ENCODE results near the gene SAG.

SAG gene

DNA sequence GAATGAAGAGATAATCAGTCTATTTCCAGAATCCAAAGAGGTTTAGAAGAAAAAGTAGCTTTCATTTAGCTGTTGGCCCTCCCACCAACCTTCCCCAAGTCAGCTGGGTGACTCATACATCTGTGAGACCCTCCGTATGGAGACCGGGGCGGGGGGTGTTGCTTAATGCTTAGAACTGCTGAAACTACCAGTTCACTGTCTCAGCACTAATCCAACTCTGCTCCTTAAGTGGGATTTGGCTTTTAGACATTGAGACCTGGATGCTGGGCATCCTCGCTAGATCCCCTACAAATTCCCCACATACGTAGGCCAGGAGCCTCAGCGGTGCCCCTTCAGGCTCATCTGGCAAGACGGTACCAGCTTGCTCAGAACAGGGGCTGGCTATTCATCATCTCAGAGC, at the start of gene SAG:
Gene SAG, plus strand, starts transcription at position 252 of the 400 bp plus-strand sequence. CDS start 1,374 bp downstream, outside the sequence.
- DNase-seq, result no peak

DNA sequence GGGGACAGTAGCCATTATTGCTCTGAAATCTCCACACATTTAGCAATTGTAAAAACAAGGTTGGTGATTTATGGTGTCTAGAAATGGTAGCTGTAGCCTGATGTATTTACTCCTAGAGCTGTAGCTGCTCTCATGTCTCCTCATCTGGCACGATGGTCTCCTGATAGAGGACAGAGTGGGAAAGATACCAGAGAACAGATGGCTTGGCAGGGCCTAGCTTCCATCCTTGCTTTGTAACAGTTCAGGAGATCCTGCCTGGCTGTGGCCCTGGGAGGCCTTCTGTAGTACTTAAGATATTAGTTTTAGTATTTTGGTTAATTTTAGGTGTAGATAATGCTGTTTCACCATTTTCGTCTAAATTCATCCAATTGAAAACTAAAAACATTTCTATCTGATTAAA, 49.4 kb upstream of the SAG start:
- no peak for DNase-seq

DNA sequence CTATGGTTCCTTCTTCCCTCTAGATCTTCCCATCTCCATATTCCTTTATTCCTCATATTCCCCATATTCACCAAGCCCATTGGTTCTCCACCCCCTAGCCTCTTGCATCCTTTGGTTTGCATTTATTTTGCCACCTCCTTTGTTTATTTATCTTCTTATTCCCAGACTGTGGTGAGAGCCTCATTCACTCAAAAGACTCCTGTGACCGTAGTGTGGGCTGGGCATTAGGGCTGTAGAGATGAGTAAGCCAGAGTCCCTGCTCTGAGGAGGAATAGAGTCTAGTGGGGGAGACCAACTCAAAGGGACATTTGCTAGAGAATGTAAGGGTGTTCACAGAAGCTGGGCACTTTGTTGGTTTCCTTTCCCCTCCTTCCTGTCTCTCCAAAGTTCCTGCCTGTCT, 47.9 kb upstream of the SAG start:
- no peak for DNase-seq

DNA sequence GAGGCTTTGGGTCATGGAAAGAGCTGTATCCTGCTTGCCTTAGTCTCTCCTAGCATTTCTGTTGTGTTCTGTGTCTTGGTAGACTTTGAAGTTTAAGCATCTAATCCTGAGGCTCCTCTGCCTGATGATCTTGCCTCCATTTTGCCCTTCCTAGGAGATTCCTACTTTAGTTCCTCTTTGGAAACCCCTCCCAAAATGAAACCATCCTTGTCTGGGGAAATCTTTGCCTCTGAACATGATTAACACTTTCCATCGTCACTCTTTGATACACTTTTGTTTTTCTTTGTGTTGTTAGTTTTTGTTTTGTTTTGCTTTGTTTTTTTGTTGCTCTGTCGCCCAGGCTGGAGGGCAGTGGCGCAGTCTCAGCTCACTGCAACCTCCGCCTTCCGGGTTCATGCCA, 47.0 kb upstream of the SAG start:
- no peak for DNase-seq

DNA sequence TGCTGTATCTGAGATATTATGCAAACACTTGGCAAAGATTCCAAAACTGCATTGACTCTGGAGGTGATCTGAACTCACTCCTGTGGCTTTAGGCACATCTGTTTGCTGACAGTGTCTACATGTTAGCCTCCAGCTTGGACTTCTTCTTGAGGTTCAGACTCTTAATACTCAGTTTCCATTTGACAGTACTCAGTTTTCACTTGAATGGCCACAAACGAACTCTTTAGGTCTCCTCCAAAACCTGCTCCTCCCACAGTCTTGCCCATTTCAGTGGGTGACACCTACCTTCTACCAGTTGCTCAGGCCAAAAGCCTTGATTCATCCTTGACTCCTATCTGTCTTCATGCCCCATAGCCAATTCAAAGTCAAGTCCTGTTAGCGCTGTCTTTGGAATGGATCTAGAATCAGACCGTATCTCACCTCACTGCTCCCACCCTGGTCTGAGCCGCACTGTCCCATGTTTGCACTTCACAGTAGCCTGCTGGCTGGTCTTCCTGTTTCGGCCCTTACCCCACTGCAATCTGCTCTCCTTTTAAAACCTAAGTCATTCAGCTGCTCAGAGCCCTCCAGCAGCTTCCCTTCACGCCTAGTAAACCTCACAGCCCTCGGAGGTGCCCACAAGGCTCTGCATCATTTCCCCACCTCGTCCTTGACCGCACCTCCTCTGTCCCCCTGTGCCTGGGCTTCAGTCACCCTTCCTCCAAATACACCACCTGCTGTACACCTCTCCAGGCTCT, 45.6 kb upstream of the SAG start:
- no peak for DNase-seq

DNA sequence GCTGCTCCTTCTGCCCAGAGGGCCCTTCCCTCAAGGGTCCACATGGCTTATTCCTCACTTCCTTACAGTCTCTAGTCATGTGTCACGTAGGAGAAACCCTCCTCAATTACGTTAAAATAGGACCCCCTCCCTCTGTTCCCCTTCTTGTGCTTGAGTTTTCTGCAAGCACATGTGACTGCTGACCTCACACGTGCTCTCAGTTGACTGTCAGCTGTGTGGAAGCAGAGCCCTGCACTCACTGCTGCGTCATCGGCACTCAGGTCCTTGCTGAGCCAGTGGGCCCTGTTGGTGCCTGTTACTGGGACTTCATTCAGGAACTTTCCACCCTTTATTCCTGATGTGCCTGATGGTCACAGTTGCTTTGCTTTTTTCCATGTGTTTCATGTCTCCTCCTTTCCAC, 45.1 kb upstream of the SAG start:
- DNase-seq, result no peak

DNA sequence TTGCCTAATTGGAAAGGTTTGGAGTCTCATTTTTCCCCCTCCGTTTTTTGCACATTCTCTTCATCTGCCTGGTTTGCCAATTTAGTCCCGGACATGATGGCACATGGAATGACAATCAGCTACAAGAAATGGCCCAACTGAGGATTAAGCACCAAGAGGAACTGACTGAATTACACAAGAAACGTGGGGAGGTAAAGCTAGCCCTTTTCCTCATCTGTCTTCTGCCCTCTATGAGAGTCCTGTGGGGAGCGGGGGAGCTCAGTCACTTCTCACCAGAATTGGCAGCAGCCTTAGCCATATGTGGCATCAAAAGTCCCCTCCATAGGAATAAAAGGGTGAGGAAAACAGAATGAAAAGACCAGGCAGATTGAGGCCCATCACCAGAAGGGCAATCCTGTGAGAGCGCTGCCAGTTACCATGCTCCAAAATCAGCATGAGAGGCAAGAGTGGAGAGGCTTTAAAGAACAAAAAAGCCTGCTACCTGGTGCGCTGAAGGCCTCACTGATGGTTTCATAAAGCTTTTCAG, 44.5 kb upstream of the SAG start:
- no peak for DNase-seq

DNA sequence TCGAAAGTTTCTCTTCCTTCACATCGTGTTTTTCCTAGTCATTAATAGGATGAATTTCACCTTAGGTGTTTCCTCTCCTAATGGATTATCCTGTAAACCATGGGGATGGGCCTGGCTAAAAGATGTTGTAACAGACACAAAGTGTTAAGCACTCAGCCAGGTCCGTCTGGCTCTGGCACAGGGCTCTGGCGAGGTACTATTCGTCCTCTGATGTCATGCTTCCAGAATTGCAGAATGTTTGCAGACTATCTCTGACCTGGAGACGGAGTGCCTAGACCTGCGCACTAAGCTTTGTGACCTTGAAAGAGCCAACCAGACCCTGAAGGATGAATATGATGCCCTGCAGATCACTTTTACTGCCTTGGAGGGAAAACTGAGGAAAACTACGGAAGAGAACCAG, 42.9 kb upstream of the SAG start:
- DNase-seq, result no peak

DNA sequence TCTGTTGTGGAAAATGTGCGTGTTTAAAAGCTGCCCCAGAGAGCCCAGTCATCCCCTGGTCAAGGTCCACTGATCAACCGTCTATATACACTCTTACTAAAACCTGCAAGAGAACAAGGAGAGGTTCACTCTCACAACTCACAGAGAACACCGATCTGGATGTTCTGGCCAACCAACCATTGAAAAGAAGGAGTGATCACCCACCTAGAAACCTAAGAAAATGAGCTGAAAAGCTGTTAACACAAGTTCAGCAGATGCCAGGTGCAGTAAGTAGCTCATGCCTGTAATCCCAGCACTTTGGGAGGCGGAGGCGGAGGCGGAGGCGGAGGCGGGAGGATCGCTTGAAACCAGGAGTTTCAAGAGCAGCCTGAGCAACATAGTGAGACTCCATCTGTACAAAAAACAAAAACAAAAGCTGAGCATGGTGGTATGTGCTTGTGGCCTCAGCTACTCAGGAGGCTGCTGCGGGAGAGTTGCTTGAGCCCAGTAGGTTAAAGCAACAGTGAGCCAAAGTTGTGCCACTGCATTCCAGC, 41.7 kb upstream of the SAG start:
- no peak for DNase-seq

DNA sequence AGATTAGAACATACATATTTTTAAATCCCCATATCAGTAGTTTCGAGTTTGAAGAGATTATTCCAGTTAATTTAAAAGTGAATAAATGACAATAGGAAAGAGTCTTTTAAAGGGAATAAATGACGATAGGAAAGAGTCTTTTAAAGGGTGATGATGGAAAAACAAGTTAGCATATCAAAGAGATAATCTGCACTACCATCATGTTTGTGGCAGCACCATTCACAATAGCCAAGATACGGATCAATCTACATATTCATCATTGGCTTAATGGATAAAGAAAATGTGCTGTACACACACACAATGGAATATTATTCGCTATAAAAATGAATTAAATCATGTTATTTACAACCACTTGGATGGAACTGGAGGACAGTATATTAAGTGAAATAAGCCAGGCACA, 41.1 kb upstream of the SAG start:
- no peak for DNase-seq

DNA sequence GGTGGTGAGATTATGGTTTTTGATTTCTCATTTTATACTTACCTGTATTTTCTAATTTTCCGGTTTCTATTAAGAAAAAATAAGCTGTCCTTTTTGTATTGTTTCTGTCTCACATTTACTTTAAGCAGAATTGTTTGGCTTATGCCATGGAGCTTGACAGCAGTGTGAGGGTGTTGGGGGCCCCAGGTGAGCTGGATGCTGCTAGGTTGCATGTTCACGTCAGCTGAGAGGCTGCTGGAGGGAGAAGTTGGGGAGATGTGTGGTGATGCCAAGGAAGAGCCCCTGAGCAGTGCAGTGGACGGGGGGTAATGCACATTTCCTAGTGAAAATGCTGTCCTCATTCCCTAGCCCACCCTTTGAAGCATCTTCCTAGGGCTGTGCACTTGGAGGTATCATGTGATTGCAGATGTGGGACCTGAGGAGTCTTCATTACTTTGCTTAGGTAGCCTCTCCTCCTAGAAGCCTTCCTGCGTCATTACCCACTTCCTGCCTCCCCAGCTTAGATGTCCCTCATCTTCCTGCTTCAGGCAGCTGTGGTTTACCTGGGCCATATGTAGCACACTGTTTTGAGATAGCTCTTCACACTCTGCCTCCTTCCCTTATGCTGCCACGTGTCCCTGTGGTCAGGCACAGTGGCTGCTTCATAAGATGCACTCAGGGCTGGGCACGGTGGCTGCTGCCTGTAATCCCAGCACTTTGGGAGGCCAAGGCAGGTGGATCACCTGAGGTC, 39.9 kb upstream of the SAG start:
- DNase-seq, result no peak

DNA sequence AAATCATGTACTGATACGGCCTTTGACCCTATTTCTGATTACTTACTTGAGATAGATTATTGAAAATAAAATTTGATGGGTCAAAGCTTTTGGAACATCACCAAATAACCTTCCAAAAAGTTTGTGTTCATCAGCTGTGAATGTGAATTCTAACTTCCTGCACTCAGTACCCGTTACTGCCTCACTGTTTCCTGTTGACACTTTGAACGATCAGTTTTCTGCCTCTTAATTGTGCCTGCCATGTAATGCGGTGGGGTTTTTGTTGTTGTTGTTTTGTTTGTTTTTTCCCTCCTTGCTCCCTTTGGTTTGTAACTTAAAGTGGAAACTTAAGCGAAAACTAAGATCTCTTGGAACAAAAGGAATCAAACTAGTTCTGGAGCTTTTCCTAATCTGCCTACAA, 37.2 kb upstream of the SAG start:
- no peak for DNase-seq

DNA sequence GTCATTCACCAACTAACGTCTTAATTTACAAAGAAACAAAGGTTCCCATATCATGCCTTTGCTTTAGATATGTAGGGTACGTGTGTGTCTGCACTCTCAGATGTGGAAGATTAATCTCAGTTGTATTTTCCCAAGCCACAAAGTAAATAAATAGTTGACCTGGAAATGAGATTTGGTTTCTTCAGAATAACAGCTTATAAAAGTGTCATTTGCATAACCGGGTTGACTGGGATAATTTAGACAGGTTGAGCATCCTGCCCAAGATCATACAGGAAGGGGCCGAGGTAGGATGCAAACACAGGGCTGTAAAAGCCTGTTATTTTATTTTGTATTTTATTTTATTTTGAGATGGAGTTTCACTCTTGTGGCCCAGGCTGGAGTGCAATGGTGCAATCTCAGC, 36.7 kb upstream of the SAG start:
- DNase-seq, result no peak

DNA sequence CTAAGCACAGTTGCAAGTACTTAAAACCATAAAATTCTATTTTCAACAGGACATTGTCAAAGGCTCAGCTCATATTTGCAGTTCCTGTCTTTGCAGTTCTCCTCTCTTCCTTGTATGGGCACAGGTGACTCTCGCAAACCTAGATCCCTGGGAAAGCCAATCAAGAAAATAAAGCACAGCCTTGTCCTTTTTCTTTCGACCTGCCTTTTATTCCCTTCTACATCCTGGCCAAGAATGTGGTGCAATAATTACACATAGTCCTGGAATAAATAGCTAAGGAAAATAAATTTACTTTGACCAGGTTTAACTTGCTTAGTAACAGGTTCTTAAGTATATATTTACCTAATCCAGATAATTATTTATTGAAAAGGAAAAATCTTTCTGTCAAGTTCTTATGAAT, 35.9 kb upstream of the SAG start:
- DNase-seq, result no peak

DNA sequence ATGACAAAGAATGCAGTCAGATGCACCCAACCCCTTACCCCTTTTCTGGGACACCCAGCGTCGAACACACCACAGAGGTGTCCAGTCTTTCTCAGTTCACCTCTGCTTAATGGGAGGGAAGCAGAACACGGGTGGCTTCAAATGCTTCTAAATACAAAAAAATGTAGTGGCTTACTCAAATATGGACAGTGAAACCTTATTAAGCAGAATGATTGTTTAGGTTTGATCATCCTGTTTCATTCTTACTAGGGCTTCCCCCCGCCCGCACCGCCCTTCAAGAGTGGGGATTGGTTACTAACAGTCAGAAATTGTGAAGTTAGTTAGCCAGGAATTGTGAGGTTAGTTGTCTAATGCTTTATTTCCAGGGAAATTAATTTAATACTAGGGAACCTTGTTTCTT, 34.5 kb upstream of the SAG start:
- no peak for DNase-seq

DNA sequence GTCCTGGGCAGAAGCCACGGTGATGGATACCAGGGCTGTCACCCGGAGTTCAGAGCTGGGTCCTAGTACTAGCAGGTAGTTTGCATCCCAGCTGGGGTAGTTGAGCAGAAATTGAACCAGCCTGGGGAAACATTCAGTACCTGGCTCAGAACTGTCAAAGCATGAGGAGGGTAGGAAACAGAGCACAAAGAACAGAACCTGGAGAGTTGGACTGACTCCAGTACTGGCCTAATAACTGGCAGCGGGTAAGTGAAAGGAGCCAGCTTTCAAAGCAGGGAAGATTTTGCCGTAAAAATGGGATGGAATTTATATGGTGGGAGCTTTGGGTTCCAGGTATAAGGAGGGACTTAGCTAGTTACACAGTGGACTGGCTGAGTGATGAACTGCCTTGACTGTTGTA, 32.4 kb upstream of the SAG start:
- no peak for DNase-seq

DNA sequence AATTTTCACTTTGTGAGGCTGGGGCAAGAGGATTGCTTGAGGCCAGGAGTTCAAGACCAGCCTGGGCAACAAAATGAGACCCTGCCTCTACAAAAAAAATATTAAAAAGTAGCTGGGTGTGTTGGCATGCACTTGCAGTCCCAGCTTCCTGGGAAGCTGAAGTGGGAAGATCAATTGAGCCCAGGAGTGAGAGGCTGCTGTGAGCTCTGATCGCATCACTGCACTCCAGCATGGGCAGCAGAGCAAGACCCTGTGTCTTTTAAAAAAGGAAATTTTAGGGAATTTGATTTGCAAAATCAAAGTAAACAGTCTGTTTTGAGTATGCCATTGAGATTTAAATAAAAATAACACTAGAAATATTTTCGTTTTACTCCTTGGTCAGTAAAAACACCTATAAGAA, 28.7 kb upstream of the SAG start:
- no peak for DNase-seq

DNA sequence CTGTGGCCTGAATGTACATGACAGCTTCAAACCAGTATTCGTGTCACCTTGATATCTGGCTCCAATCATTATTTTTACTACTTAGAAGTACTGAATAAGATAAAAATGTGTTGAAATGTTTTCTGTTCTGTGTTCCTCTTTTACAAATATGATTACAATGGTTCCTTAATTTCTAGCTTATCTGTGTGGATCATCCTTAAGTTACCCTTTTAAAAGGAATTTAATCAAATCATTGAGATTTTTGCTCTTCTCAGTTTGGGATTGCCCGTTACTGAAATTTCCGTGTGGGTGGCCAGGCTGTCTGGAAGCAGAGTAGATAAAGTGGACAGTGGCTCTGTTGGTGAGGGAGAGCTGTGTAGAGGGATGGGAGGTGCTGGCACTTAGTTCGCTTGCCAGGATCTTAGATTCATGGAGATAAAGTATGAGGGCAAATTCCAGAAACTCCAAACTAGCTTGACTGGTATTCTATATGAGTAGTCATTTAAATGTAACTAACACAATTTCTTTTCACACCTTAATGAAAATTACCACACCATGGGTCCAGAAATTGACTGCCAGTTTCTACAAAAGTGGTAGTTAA, 27.4 kb upstream of the SAG start:
- no peak for DNase-seq

DNA sequence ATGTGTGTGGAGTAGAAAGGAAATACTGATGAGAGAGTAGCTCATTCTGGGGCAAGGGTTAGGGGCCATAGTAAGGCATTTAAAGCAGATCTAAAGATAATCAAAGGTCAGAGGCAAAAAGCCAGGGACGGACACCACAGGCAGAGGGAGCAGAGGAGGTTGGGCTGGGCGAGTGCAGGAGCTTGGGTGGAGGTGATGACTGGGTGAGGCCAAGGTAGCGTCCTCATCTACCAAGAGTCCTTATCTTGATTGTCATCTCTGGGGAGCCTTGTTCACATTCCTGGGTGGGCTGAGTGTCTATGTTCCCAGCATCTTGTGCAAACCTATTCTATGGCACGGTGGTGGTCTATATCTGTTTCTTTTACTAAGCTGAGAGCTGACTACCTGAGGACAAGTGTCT, 26.1 kb upstream of the SAG start:
- DNase-seq, result no peak

DNA sequence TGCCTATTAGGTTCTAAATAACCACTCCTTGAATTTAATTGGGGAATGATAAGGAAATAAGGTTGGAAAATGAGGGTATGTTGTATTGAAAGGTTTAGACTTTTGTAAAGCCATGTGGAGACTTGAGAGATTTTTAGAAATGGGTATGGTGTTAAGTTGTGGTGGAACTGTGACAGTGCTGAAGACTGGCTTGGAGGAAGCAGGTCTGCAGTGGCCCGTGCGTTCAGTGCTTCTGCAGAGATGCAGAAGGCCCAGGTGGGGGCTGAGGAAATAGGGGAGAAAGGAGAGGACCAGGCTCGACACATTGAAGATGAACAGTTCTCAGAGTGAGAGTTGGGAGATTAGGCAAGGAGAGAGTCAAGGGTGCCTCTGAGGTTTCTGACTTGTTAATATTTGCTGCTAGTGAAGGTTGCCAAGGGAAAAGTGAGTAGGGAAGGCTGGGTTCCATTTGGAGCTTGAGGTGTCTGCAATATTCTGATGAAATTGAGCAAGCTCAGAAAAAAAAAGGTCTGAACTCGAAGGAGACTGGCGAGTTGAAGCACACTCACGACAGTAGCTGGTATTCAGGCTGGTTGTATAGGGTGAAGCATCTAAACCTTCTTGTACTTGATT, 25.5 kb upstream of the SAG start:
- DNase-seq, result no peak

DNA sequence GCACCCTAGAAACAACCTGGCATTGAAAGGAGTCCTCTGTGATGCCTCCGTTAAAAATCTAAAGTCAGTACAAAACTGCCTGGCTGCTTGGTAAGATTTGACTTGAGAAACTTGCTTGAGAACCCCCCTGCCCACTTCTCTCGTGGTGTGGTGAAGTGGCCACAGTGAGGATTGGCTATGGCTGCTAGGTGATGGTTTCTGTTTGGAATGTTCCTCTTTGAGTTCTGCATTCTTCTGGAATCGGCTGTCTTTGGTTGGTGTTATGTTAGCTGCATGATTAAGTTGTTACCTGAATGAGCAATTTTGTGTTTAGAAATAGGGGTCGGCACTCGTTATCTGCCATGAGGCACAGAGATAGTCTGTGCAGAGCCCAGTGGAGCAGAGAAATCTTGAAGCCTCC, 21.7 kb upstream of the SAG start:
- DNase-seq, result no peak

DNA sequence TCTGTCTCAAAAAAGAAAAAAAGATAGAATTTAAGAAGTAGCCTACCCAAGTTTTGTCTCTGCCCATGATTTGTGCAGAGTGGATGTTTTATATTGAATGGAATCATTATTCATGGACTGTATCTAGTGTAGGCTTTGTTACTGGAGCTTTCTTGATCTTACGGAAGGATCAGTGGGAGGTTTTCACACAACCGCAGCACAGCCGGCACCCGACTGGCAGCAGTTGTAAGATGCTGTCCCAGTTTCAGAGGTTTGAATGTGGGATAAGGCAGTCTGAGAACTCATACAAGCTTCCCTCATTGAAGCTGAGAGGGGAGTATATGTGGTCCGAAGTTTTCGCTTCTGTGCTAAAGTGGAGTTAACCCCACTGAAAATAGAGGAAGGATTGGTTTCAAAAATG, 19.7 kb upstream of the SAG start:
- no peak for DNase-seq

Measured in hypothalamus (tissue), 51 donors.